ENCODE measurements around the gene CTXN1.
A peak's percentile ranks its signal among the peaks of the same experiment; 100 is the strongest.
"Not testable (repeated sequence)": the region's sequence is repeated elsewhere in the genome, so short reads cannot be mapped to it uniquely, and the experiment has no call there.

The CTXN1 gene

GRCh38 chr19:7926021-7926726 lies at the start of gene CTXN1:
Gene CTXN1, minus strand, starts transcription at chr19:7926135. Its CDS starts 597 bp downstream, at chr19:7925538.
- DNase-seq, result peak; percentile 76 to 79

- no peak for DNase-seq
Observed at GRCh38 chr19:7975037-7975436, 49.1 kb upstream of the CTXN1 start.

- no peak for DNase-seq
Observed at GRCh38 chr19:7973883-7974282, 47.9 kb upstream of the CTXN1 start.

- no peak for DNase-seq
Observed at GRCh38 chr19:7971553-7972520, 45.9 kb upstream of the CTXN1 start.

GRCh38 chr19:7970716-7971448 lies 44.9 kb upstream of the CTXN1 start:
- peak; percentile 22 to 45 for DNase-seq

- DNase-seq, result no peak
Observed at GRCh38 chr19:7969555-7969939, 43.6 kb upstream of the CTXN1 start.

GRCh38 chr19:7968796-7969554 lies 43.0 kb upstream of the CTXN1 start:
- no peak for DNase-seq

- DNase-seq, result no peak
Observed at GRCh38 chr19:7968008-7968795, 42.3 kb upstream of the CTXN1 start.

- no peak for DNase-seq
Observed at GRCh38 chr19:7965921-7966665, 40.2 kb upstream of the CTXN1 start.

- no peak for DNase-seq
Observed at GRCh38 chr19:7965259-7965841, 39.4 kb upstream of the CTXN1 start.

GRCh38 chr19:7963566-7963965 lies 37.6 kb upstream of the CTXN1 start:
- DNase-seq, result no peak

GRCh38 chr19:7962644-7963268 lies 36.8 kb upstream of the CTXN1 start:
- no peak for DNase-seq

GRCh38 chr19:7961920-7962626 lies 36.1 kb upstream of the CTXN1 start:
- no peak for DNase-seq

GRCh38 chr19:7961082-7961481 lies 35.1 kb upstream of the CTXN1 start:
- not testable (repeated sequence) for DNase-seq

GRCh38 chr19:7959211-7959610 lies 33.3 kb upstream of the CTXN1 start:
- no peak for DNase-seq

GRCh38 chr19:7955696-7956095 lies 29.8 kb upstream of the CTXN1 start:
- DNase-seq, result no peak

- DNase-seq, result no peak
Observed at GRCh38 chr19:7953576-7953975, 27.6 kb upstream of the CTXN1 start.

GRCh38 chr19:7953060-7953459 lies 27.1 kb upstream of the CTXN1 start:
- DNase-seq, result no peak

GRCh38 chr19:7947939-7948338 lies 22.0 kb upstream of the CTXN1 start:
- no peak for DNase-seq

All from activated CD4-positive, alpha-beta T cell treated with anti-CD3 and anti-CD28 coated beads, Interleukin-2, amount 50 U/mL, for 48 hours (primary cell).